Activated CD8-positive, alpha-beta memory T cell treated with anti-CD3 and anti-CD28 coated beads for 36 hours (primary cell): ENCODE results near the gene PHAX. TPM values are rescaled to one million over a fixed set of nuclear protein-coding genes. Genes with fewer than 3 reads are reported as not detected.
"Not testable (repeated sequence)": the region's sequence is repeated elsewhere in the genome, so short reads cannot be mapped to it uniquely, and the experiment has no call there.

Experiments used
- CTCF ChIA-PET: fragments of 350-600 bp; sonication (Branson Sonifier 250); formaldehyde crosslinking; loops from one replicate; lab custom pipeline; 2021; ENCODE audit warnings: antibody characterized with exemption; lab: Charles Lee
- POLR2A ChIA-PET: fragments of 350-600 bp; sonication (Branson Sonifier 250); formaldehyde crosslinking; loops from one replicate; lab custom pipeline; 2021; ENCODE audit warnings: antibody characterized with exemption; lab: Charles Lee
- total RNA-seq, 2 experiments: library from RNA; stranded (reverse); gene quantifications; one replicate each; pipeline ENCODE4 v1.2.3, GENCODE V29; 2021

PHAX gene
- total RNA-seq, 2 experiments from 2014 or later = 52.9 to 57.6 TPM

- ChIA-PET POLR2A (no interaction called here), CTCF (no interaction called here)
Measured at GRCh38 chr5:126648471-126648870, 47.7 kb downstream of the PHAX start.

GRCh38 chr5:126649057-126649456 is 48.3 kb downstream of the PHAX start:
- POLR2A ChIA-PET, CTCF ChIA-PET: not testable (repeated sequence)

GRCh38 chr5:126649709-126650108 is 49.0 kb downstream of the PHAX start:
- CTCF ChIA-PET = interaction anchor here (1.2 kb wide), 1 partner anchor 9 kb away, joined by 3 read pairs; no protein-coding TSS in a partner anchor
- POLR2A ChIA-PET = not testable (repeated sequence)

- ChIA-PET POLR2A (no interaction called here), CTCF (interaction anchor here (1.2 kb wide), 1 partner anchor 8 kb away, joined by 3 read pairs; no protein-coding TSS in a partner anchor)
Measured at GRCh38 chr5:126650463-126650862, 49.7 kb downstream of the PHAX start.

- CTCF ChIA-PET = no interaction called here
- POLR2A ChIA-PET = no interaction called here
Measured at GRCh38 chr5:126651013-126651577, 50.3 kb downstream of the PHAX start.

GRCh38 chr5:126656401-126657007 is 55.8 kb downstream of the PHAX start:
- ChIA-PET CTCF (interaction anchor here (0.7 to 1.3 kb wide), 2 partner anchors 55 to 100 kb away, joined by 3 read pairs; no protein-coding TSS in a partner anchor), POLR2A (no interaction called here)

GRCh38 chr5:126658561-126658960 is 57.8 kb downstream of the PHAX start:
- POLR2A ChIA-PET = no interaction called here
- CTCF ChIA-PET = interaction anchor here (0.6 to 1.0 kb wide), 3 partner anchors 9 to 414 kb away, joined by 3 read pairs; no protein-coding TSS in a partner anchor

GRCh38 chr5:126659805-126660482 is 59.2 kb downstream of the PHAX start:
- ChIA-PET CTCF (no interaction called here), POLR2A (no interaction called here)

- CTCF ChIA-PET = no interaction called here
- POLR2A ChIA-PET = no interaction called here
Measured at GRCh38 chr5:126664586-126664985, 63.8 kb downstream of the PHAX start.

GRCh38 chr5:126670109-126670508 is 69.4 kb downstream of the PHAX start:
- POLR2A ChIA-PET = interaction anchor here (0.9 kb wide), 1 partner anchor 108 kb away, joined by 3 read pairs; no protein-coding TSS in a partner anchor
- CTCF ChIA-PET = not testable (repeated sequence)

- CTCF ChIA-PET, POLR2A ChIA-PET: not testable (repeated sequence)
Measured at GRCh38 chr5:126671681-126672080, 70.9 kb downstream of the PHAX start.

- ChIA-PET POLR2A (no interaction called here), CTCF (interaction anchor here (0.7 kb wide), 1 partner anchor 153 kb away, joined by 4 read pairs; no protein-coding TSS in a partner anchor)
Measured at GRCh38 chr5:126673477-126673876, 72.7 kb downstream of the PHAX start.

GRCh38 chr5:126674145-126674544 is 73.4 kb downstream of the PHAX start:
- CTCF ChIA-PET = interaction anchor here (6.3 kb wide), 1 partner anchor 105 kb away, joined by 52 read pairs; no protein-coding TSS in a partner anchor
- POLR2A ChIA-PET = interaction anchor here (0.6 kb wide), 1 partner anchor 105 kb away, joined by 3 read pairs; no protein-coding TSS in a partner anchor

GRCh38 chr5:126675338-126675737 is 74.6 kb downstream of the PHAX start:
- ChIA-PET POLR2A (interaction anchor here (0.6 kb wide), 1 partner anchor 96 kb away, joined by 3 read pairs; no protein-coding TSS in a partner anchor), CTCF (interaction anchor here (0.7 to 6.3 kb wide), 11 partner anchors 10 to 151 kb away, joined by 3 to 52 read pairs (median 4); no protein-coding TSS in a partner anchor)

GRCh38 chr5:126676195-126676624 is 75.5 kb downstream of the PHAX start:
- CTCF ChIA-PET = interaction anchor here (0.6 to 6.3 kb wide), 8 partner anchors 9 to 137 kb away, joined by 3 to 52 read pairs (median 4); no protein-coding TSS in a partner anchor
- POLR2A ChIA-PET = interaction anchor here (0.6 kb wide), 1 partner anchor 101 kb away, joined by 3 read pairs; no protein-coding TSS in a partner anchor

Other genes with a start within 250 kb of the PHAX start
- gene GRAMD2B, start 177.5 kb upstream of the PHAX start, total RNA-seq = 10 to 100 TPM in 1 of 2 experiments, 1 to 10 TPM in 1; 9.3 to 10.1 TPM
- gene ALDH7A1, start 5.7 kb upstream of the PHAX start, total RNA-seq = 1 to 10 TPM; 6.6 to 6.8 TPM
- 100 to 1,000 TPM; 176 to 179 TPM for gene LMNB1, start 176.2 kb downstream of the PHAX start, total RNA-seq